HCT116 (cell line): Measurements from ENCODE around the gene MNAT1. TPM values are rescaled to one million over a fixed set of nuclear protein-coding genes. Genes with fewer than 3 reads are reported as not detected.

Experiments
- ATAC-seq: fragments of 200-7000 bp; cut with Tn5 transposase; 2 replicates; pipeline ENCODE4 v1.9.1; 2020; ENCODE audit warnings: mild to moderate bottlenecking, moderate library complexity
- BruUV-seq: library from RNA; stranded (reverse); fragments of 400-500 nt; replicated peaks from 2 replicates; lab custom pipeline; 2021; lab: Mats Ljungman, UMichigan
- CTCF ChIA-PET: fragments of 300-600 bp; sonication (Branson Sonifier 250); formaldehyde crosslinking; loops from one replicate; lab custom pipeline; 2021; ENCODE audit warnings: antibody characterized with exemption; lab: Charles Lee
- POLR2A ChIA-PET: fragments of 300-600, 350-600 bp; sonication (Branson Sonifier 250); formaldehyde crosslinking; loops from one replicate; lab custom pipeline; 2021; ENCODE audit warnings: antibody characterized with exemption; lab: Charles Lee
- RAD21 ChIA-PET, 2 experiments: fragments of 300-600 bp; sonication (Branson Sonifier 250); formaldehyde crosslinking; loops; one replicate each; lab custom pipeline; 2023; ENCODE audit warnings: low total read pairs in 2 of 2; ENCODE audit not compliant: uncharacterized antibody in 2 of 2, unreplicated experiment in 2 of 2, low non-redundant PET in 1 of 2; lab: Charles Lee
- DNase-seq: peaks from one replicate; pipeline ENCODE4 v3.0.0-alpha.2; 2010; ENCODE audit warnings: low read depth, low spot score
- H2AFZ ChIP-seq: fragments of 200-600 bp; shearing (Covaris generic), sonication (generic); 2 replicates; pipeline ENCODE4 v1.6.1; 2017; ENCODE audit warnings: low read depth, mixed run types, mixed read lengths, antibody characterized with exemption, low read length; ENCODE audit not compliant: poor library complexity, severe bottlenecking
- H3K27ac ChIP-seq: 2 replicates; pipeline ENCODE4 v1.5.1; 2012; ENCODE audit warnings: low read depth, low read length
- H3K27me3 ChIP-seq: fragments of 200-600 bp; sonication (generic); 2 replicates; pipeline ENCODE4 v1.6.1; 2016; ENCODE audit warnings: mixed run types, low read length, mixed read lengths; ENCODE audit not compliant: insufficient read depth
- H3K36me3 ChIP-seq, 2 experiments: fragments of 200-500 bp in 1 of 2; fragments of 200-600 bp in 1 of 2; sonication (Bioruptor generic) in 1 of 2; sonication (generic) in 1 of 2; 2 replicates each; pipeline versions ENCODE4 v1.5.1 to v1.6.1; 2014 to 2016; ENCODE audit warnings: low read length in 2 of 2, inconsistent platforms in 1 of 2, mixed read lengths in 1 of 2, mixed run types in 1 of 2; ENCODE audit not compliant: insufficient read depth in 2 of 2, control insufficient read depth in 1 of 2
- H3K4me1 ChIP-seq, 2 experiments: fragments of 200-600 bp in 1 of 2; sonication (generic) in 1 of 2; 2 replicates each; pipeline versions ENCODE4 v1.5.1 to v1.6.1; 2012 to 2017; ENCODE audit warnings: low read length in 2 of 2, inconsistent platforms in 1 of 2, mild to moderate bottlenecking in 1 of 2, mixed read lengths in 1 of 2, mixed run types in 1 of 2, moderate library complexity in 1 of 2; ENCODE audit not compliant: insufficient read depth in 2 of 2, control insufficient read depth in 1 of 2
- H3K4me2 ChIP-seq: fragments of 200-600 bp; sonication (generic); 2 replicates; pipeline ENCODE4 v1.6.1; 2017; ENCODE audit warnings: mixed run types, low read length, mixed read lengths
- H3K4me3 ChIP-seq, 2 experiments: fragments of 200-600 bp in 1 of 2; sonication (generic) in 1 of 2; replicated peaks in 1 of 2; 2 replicates each; pipeline ENCODE4 v1.5.1; 2011 to 2016; ENCODE audit warnings: low read length in 2 of 2, control low read depth in 1 of 2, low read depth in 1 of 2, mild to moderate bottlenecking in 1 of 2, mixed read lengths in 1 of 2, mixed run types in 1 of 2
- H3K79me2 ChIP-seq: fragments of 200-600 bp; sonication (generic); 2 replicates; pipeline ENCODE4 v1.6.1; 2017; ENCODE audit warnings: mild to moderate bottlenecking, mixed run types, low read length, moderate library complexity, mixed read lengths; ENCODE audit not compliant: insufficient read depth
- H3K9ac ChIP-seq: fragments of 200-600 bp; sonication (generic); 2 replicates; pipeline ENCODE4 v1.6.1; 2016; ENCODE audit warnings: low read length, mixed read lengths
- H3K9me2 ChIP-seq: fragments of 200-600 bp; sonication (generic), shearing (Covaris generic); 2 replicates; pipeline ENCODE4 v1.6.1; 2017; ENCODE audit warnings: mixed run types, mild to moderate bottlenecking, moderate library complexity; ENCODE audit not compliant: insufficient read depth
- H3K9me3 ChIP-seq, 2 experiments: fragments of 200-500 bp in 1 of 2; fragments of 200-600 bp in 1 of 2; sonication (Bioruptor generic) in 1 of 2; sonication (generic) in 1 of 2; 2 replicates each; pipeline ENCODE4 v1.6.1; 2014 to 2017; ENCODE audit warnings: low read length in 2 of 2, mixed read lengths in 2 of 2, inconsistent platforms in 1 of 2, low read depth in 1 of 2, mild to moderate bottlenecking in 1 of 2, mixed run types in 1 of 2, moderate library complexity in 1 of 2; ENCODE audit not compliant: control insufficient read depth in 1 of 2, insufficient read depth in 1 of 2
- H4K20me1 ChIP-seq: fragments of 200-600 bp; sonication (generic), shearing (Covaris generic); 2 replicates; pipeline ENCODE4 v1.6.1; 2017; ENCODE audit warnings: mixed run types, mild to moderate bottlenecking, moderate library complexity; ENCODE audit not compliant: insufficient read depth
- CEBPB ChIP-seq: IDR thresholded peaks from 2 replicates; pipeline ENCODE4 v1.6.1; 2012; ENCODE audit warnings: low read depth
- EGR1 ChIP-seq: IDR thresholded peaks from 2 replicates; pipeline ENCODE4 v1.6.1; 2012; ENCODE audit warnings: low read depth
- ELF1 ChIP-seq: IDR thresholded peaks from 2 replicates; pipeline ENCODE4 v1.6.1; 2012; ENCODE audit warnings: low read depth, borderline replicate concordance
- EZH2phosphoT487 ChIP-seq: fragments of 200-600 bp; IDR thresholded peaks from 2 replicates; pipeline ENCODE4 v1.6.1; 2018; ENCODE audit warnings: antibody characterized with exemption, borderline replicate concordance
- JUND ChIP-seq: IDR thresholded peaks from 2 replicates; pipeline ENCODE4 v1.6.1; 2012
- POLR2A ChIP-seq: IDR thresholded peaks from 2 replicates; pipeline ENCODE4 v1.7.0; 2011; ENCODE audit warnings: borderline replicate concordance; ENCODE audit not compliant: insufficient read depth, insufficient read length; ENCODE audit errors: extremely low read depth
- SIN3A ChIP-seq: IDR thresholded peaks from 2 replicates; pipeline ENCODE4 v1.6.1; 2012; ENCODE audit warnings: low read depth
- SP1 ChIP-seq: IDR thresholded peaks from 2 replicates; pipeline ENCODE4 v1.6.1; 2012; ENCODE audit warnings: low read depth
- YY1 ChIP-seq: IDR thresholded peaks from 2 replicates; pipeline ENCODE4 v1.6.1; 2011; ENCODE audit warnings: low read length, low read depth, moderate library complexity, mild to moderate bottlenecking; ENCODE audit not compliant: insufficient replicate concordance; ENCODE audit errors: extremely low read depth
- ZFX ChIP-seq: fragments of 450-650 bp; IDR thresholded peaks from 2 replicates; pipeline ENCODE4 v1.6.1; 2017
- intact Hi-C: fragments of 100-400 bp; cut with micrococcal nuclease; formaldehyde crosslinking; loops from 2 replicates; pipeline ENCODE4 v1.10.0; 2022
- total RNA-seq: library from RNA; stranded (reverse); gene quantifications from one replicate; pipeline ENCODE4 v1.2.1, GENCODE V29; 2021; ENCODE audit not compliant: unreplicated experiment
- TF ChIP-seq, protein P1 (sequence below): IDR thresholded peaks from 2 replicates; pipeline ENCODE4 v1.6.1; 2011; ENCODE audit warnings: mild to moderate bottlenecking, low read length, moderate library complexity; ENCODE audit not compliant: insufficient replicate concordance; ENCODE audit errors: extremely low read depth
- TF ChIP-seq, protein P2 (sequence below), 3 experiments: fragments of 200-600 bp in 1 of 3; sonication (generic) in 1 of 3; IDR thresholded peaks in 2 of 3; conservative IDR thresholded peaks in 1 of 3; 2 replicates each; pipeline ENCODE4 v1.5.1; 2012 to 2017; ENCODE audit warnings: low read depth in 2 of 3, low read length in 2 of 3, antibody characterized with exemption in 1 of 3, borderline replicate concordance in 1 of 3, control low read depth in 1 of 3, mild to moderate bottlenecking in 1 of 3, mixed read lengths in 1 of 3, mixed run types in 1 of 3, moderate library complexity in 1 of 3; ENCODE audit not compliant: insufficient read depth in 1 of 3
- TF ChIP-seq, protein P3 (sequence below): IDR thresholded peaks from 2 replicates; pipeline ENCODE4 v1.6.1; 2012; ENCODE audit warnings: low read depth
- TF ChIP-seq, protein P4 (sequence below): IDR thresholded peaks from 2 replicates; pipeline ENCODE4 v1.6.1; 2012
- TF ChIP-seq, protein P5 (sequence below): IDR thresholded peaks from 2 replicates; pipeline ENCODE4 v1.6.1; 2012

MNAT1 gene
- total RNA-seq, 1 experiment from 2014 or later: 49.3 TPM

DNA sequence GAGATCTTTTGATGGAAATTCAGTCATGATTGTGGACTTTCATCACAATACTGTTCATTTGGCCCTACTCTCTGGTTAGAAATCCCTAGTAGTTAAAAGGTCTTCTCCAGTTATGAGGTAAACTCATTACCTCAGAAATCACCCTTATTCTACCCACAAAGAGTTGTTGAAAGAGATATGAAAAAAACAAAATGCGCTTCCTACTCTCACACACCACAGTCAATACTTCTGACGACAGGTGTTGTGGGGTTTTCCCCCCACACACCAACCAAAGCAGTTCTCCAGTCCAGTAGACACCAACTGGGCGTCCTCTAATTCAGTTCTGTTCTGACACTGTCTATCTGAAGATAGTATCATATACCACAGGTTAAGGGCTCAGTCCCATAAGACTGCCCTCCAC is 191.4 kb downstream of the MNAT1 start:
- no peaks in the 10 kb centered on the region; the same call in 1 of the 2 replicates for H3K79me2 ChIP-seq
- H3K36me3 ChIP-seq: no peaks in the 10 kb centered on the region
- no peak overlapping the region for H2AFZ ChIP-seq
- no TSS peak for BruUV-seq
- intact Hi-C loops: no loop called here
- CTCF ChIA-PET: no interaction called here
- TF ChIP-seq ELF1 (no peak), EZH2phosphoT487 (no peak), CEBPB (no peak), SIN3A (no peak), EGR1 (no peak), YY1 (no peak), SP1 (no peak), POLR2A (no peak), ZFX (no peak), JUND (no peak)
- TF ChIP-seq, protein P1, sequence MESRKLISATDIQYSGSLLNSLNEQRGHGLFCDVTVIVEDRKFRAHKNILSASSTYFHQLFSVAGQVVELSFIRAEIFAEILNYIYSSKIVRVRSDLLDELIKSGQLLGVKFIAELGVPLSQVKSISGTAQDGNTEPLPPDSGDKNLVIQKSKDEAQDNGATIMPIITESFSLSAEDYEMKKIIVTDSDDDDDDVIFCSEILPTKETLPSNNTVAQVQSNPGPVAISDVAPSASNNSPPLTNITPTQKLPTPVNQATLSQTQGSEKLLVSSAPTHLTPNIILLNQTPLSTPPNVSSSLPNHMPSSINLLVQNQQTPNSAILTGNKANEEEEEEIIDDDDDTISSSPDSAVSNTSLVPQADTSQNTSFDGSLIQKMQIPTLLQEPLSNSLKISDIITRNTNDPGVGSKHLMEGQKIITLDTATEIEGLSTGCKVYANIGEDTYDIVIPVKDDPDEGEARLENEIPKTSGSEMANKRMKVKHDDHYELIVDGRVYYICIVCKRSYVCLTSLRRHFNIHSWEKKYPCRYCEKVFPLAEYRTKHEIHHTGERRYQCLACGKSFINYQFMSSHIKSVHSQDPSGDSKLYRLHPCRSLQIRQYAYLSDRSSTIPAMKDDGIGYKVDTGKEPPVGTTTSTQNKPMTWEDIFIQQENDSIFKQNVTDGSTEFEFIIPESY: no peak
- TF ChIP-seq, protein P2, sequence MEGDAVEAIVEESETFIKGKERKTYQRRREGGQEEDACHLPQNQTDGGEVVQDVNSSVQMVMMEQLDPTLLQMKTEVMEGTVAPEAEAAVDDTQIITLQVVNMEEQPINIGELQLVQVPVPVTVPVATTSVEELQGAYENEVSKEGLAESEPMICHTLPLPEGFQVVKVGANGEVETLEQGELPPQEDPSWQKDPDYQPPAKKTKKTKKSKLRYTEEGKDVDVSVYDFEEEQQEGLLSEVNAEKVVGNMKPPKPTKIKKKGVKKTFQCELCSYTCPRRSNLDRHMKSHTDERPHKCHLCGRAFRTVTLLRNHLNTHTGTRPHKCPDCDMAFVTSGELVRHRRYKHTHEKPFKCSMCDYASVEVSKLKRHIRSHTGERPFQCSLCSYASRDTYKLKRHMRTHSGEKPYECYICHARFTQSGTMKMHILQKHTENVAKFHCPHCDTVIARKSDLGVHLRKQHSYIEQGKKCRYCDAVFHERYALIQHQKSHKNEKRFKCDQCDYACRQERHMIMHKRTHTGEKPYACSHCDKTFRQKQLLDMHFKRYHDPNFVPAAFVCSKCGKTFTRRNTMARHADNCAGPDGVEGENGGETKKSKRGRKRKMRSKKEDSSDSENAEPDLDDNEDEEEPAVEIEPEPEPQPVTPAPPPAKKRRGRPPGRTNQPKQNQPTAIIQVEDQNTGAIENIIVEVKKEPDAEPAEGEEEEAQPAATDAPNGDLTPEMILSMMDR (IDR thresholded peaks at IDR 0.05 in 2 of 3, conservative IDR thresholded peaks at IDR 0.05 in 1 of 3; ENCODE audit: borderline replicate concordance in 1 of 3, insufficient read depth in 1 of 3, low read depth in 2 of 3, low read length in 2 of 3): no peak
- TF ChIP-seq, protein P3, sequence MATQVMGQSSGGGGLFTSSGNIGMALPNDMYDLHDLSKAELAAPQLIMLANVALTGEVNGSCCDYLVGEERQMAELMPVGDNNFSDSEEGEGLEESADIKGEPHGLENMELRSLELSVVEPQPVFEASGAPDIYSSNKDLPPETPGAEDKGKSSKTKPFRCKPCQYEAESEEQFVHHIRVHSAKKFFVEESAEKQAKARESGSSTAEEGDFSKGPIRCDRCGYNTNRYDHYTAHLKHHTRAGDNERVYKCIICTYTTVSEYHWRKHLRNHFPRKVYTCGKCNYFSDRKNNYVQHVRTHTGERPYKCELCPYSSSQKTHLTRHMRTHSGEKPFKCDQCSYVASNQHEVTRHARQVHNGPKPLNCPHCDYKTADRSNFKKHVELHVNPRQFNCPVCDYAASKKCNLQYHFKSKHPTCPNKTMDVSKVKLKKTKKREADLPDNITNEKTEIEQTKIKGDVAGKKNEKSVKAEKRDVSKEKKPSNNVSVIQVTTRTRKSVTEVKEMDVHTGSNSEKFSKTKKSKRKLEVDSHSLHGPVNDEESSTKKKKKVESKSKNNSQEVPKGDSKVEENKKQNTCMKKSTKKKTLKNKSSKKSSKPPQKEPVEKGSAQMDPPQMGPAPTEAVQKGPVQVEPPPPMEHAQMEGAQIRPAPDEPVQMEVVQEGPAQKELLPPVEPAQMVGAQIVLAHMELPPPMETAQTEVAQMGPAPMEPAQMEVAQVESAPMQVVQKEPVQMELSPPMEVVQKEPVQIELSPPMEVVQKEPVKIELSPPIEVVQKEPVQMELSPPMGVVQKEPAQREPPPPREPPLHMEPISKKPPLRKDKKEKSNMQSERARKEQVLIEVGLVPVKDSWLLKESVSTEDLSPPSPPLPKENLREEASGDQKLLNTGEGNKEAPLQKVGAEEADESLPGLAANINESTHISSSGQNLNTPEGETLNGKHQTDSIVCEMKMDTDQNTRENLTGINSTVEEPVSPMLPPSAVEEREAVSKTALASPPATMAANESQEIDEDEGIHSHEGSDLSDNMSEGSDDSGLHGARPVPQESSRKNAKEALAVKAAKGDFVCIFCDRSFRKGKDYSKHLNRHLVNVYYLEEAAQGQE: no peak
- TF ChIP-seq, protein P4, sequence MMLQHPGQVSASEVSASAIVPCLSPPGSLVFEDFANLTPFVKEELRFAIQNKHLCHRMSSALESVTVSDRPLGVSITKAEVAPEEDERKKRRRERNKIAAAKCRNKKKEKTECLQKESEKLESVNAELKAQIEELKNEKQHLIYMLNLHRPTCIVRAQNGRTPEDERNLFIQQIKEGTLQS: no peak
- TF ChIP-seq, protein P5, sequence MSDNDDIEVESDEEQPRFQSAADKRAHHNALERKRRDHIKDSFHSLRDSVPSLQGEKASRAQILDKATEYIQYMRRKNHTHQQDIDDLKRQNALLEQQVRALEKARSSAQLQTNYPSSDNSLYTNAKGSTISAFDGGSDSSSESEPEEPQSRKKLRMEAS: no peak
- no peak overlapping the region for H3K4me2 ChIP-seq
- H3K27me3 ChIP-seq: no peaks in the 10 kb centered on the region
- H3K9me3 ChIP-seq: no peaks in the 10 kb centered on the region
- no peaks in the 10 kb centered on the region for H3K4me1 ChIP-seq
- POLR2A ChIA-PET: no interaction called here
- no peaks in the 10 kb centered on the region for H4K20me1 ChIP-seq
- H3K9ac ChIP-seq: no peak overlapping the region
- no peak overlapping the region for H3K4me3 ChIP-seq
- H3K9me2 ChIP-seq: no peaks in the 10 kb centered on the region
- no peak for ATAC-seq
- no peak for DNase-seq
- no peak overlapping the region for H3K27ac ChIP-seq
- RAD21 ChIA-PET: no interaction called here
